ENCODE data around the gene TMX2.

Gene TMX2

GRCh38 chr11:57751676-57752253 lies 39.4 kb downstream of the TMX2 start, which contains the start of gene BTBD18:
TSS of gene BTBD18 (minus strand) at chr11:57751819. CDS start at chr11:57751188, 631 bp downstream.
- no peak for DNase-seq (ENCODE audit: low read depth)
- peak; percentile 36 for TF ChIP-seq CTCF (IDR thresholded peaks at IDR 0.05; ENCODE audit: low read depth, low read length, missing control alignments)
- H3K4me3 ChIP-seq (ENCODE audit: low read depth, low read length) = no peak within 1 kb of the TSS

- no peak overlapping the region for H3K4me3 ChIP-seq (ENCODE audit: low read depth, low read length)
- no peak for DNase-seq (ENCODE audit: low read depth)
- TF ChIP-seq CTCF (IDR thresholded peaks at IDR 0.05; ENCODE audit: low read depth, low read length, missing control alignments) = no peak
Measured at GRCh38 chr11:57752954-57753353, 40.6 kb downstream of the TMX2 start.

GRCh38 chr11:57758174-57758573 lies 45.8 kb downstream of the TMX2 start:
- H3K4me3 ChIP-seq (ENCODE audit: low read depth, low read length) = no peak overlapping the region
- TF ChIP-seq CTCF (IDR thresholded peaks at IDR 0.05; ENCODE audit: low read depth, low read length, missing control alignments) = no peak
- DNase-seq (ENCODE audit: low read depth) = no peak

GRCh38 chr11:57761301-57762234 lies 49.2 kb downstream of the TMX2 start, which contains the start of gene CTNND1:
TSS of gene CTNND1 (plus strand) at chr11:57761802. CDS start at chr11:57791479, 29,677 bp downstream.
- H3K4me3 ChIP-seq (ENCODE audit: low read depth, low read length) = peak within 1 kb of the TSS; percentile 19
- DNase-seq (ENCODE audit: low read depth) = no peak
- no peak for TF ChIP-seq CTCF (IDR thresholded peaks at IDR 0.05; ENCODE audit: low read depth, low read length, missing control alignments)

- no peak for TF ChIP-seq CTCF (IDR thresholded peaks at IDR 0.05; ENCODE audit: low read depth, low read length, missing control alignments)
- no peak for DNase-seq (ENCODE audit: low read depth)
- H3K4me3 ChIP-seq (ENCODE audit: low read depth, low read length) = peak overlapping the region; percentile 19
Measured at GRCh38 chr11:57762235-57762861, 50.0 kb downstream of the TMX2 start.

GRCh38 chr11:57763568-57763967 lies 51.2 kb downstream of the TMX2 start:
- no peak for TF ChIP-seq CTCF (IDR thresholded peaks at IDR 0.05; ENCODE audit: low read depth, low read length, missing control alignments)
- no peak for DNase-seq (ENCODE audit: low read depth)
- H3K4me3 ChIP-seq (ENCODE audit: low read depth, low read length) = no peak overlapping the region

Measured in GM12864 (cell line).